Stimulated activated CD8-positive, alpha-beta memory T cell treated with anti-CD3 and anti-CD28 coated beads, Interleukin-7, amount 100 ng/mL, for 24 hours (primary cell): ENCODE data around the gene NOS3.

Source experiments
- DNase-seq: peaks from one replicate; pipeline ENCODE4 v3.0.0-alpha.2; 2020; ENCODE audit warnings: low read depth

The NOS3 gene

DNA sequence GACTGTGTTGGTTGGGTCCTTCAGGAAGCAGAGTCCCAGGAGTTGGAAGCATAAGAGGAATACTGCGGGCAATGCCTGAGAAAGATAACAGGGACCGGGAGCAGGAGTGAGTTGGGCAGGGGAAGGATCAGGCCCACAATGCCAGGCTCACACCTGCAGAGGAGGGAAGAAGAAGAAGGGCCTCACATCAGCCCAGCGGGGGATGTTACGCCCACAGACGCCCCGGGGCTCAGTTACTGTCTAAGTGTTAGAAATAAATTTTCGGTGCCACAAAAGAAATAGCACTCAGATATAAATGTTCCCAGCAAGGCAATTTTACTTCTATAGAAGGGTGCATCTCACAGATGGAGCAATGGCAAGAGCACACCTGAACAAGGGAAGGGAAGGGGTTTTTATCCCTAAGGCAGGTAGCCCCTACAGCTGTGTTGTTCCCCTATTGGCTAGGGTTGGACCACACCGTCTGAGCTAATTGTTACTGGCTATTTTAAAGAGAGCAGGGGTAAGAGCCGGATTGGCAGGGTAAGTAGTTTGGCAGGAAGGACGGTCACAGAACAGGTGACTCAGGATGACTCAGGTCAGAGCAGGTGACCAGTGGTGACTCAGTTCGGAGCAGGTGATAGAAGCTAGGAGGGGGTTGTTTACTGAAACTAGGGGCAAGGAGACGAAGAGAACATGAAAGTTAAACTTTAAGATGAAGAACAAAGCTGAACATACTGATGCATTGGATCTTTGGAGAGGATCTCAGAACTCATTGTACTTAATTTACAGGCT is at the start of gene NOS3:
Gene NOS3, plus strand, starts transcription at position 602 of the 771 bp plus-strand sequence. CDS start 2,787 bp downstream, outside the sequence.
- no peak for DNase-seq

DNA sequence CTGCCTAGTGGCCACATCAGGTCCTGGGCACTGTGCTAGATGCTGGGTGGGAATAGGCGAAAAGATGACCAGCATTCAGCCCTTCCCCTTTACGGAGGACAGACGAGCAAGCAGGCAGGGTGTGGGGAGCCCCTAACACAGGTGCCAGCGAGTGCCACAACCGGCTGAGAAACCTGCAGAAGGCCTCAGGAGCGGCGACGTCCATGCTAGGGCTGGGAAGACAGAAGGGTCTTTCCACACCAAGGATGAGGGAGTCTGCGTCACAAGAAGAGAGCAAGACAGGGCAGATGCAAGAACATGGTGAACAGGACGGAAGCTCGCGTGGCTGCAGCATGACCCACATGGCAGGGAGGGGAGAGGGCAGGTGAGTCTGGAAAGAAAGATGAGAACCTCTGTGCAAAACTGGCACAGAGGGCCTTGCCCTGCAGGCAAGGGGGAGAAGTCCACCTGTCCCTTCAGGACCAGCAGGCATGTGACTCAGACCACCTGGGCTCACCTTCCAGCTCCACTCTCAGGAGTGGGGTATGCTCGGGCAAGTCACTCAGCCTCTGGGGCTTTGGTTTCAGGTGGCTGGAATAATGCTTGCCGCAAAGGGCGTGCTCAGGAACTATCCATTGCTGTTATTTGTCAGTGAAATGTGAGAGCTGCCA is 49.3 kb upstream of the NOS3 start:
- DNase-seq: no peak

DNA sequence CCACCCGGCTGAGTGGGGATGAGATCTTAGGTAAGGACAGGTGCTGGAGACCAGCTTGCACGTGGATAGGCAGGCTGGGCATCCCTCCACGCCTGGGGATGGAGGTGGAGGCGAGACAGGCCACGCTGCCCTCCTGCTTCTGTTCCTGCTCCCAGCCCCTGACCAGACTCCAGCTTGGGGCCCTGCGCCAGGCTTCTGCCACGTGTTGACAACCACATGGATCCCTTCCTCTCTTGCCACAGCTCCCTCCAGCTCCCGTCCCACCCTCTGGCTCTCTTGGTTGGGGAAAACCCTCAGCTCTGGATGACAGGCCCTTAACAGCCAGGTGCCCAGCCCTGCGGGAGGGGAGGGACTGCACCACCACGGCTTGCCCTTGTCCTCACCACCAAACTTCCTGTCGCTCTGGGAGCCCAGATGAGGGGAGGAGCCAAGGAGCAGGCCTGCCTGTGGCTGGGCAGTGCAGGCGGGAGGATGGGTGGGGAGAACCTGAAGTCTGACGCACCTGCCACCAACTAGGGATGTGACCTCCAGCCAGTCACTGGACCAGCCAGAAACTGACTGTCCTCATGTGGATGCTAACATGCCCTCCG is 48.7 kb upstream of the NOS3 start:
- DNase-seq: peak; percentile 10

DNA sequence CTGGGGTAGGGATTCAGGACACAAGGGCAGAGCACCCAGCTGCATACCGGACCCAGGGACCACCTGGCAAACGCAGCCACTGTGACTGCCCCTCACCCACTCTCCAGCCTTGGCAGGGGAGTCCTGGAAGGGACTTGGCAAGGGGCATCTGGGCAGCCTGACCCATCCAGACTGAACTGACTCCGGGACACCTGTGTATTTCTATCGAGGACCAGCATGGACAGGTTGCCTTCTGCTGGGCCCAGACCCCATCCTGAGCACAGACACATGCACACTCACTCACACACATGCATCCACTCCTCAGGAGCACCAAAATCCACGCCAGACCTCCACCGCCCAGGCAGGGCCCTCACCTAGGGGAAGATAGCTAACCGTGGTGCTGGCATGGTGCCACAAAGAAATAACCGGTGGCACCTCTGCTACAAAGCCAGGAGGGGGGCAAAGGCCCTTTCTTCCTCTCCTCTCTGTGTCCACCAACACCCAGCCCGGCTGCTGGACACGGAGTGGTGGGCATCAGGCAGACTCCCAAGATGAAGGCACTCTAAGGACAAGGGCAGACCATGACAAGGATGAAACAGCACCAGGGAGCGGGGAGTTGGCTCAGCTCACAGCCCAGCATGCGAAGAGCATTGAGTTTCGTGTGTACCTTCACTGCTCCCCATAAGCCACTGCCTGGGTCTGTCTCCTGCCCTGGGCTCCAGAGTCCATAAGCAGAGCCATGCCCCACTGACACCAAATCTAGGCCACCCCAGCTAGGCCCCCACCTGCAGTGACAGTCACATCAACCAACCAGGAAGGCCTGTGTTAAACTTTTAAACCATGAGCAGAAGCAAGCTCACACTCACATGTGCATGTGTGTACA is 48.0 kb upstream of the NOS3 start:
- no peak for DNase-seq

DNA sequence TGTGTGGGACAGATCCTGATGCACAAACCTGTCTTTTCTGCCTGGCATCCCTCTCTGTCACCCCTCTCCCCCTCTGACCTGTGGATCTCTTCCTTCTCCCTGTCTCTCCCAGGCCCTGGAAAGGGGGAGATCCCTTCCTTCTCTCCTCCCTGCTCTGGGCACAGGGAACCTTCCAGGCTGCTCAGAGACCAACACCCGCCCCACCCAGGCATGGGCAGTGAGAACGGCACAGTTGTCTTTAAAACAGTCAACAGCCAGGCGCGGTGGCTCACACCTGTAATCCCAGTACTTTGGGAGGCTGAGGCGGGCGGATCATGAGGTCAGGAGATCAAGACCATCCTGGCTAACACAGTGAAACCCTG is 47.4 kb upstream of the NOS3 start:
- DNase-seq: no peak

DNA sequence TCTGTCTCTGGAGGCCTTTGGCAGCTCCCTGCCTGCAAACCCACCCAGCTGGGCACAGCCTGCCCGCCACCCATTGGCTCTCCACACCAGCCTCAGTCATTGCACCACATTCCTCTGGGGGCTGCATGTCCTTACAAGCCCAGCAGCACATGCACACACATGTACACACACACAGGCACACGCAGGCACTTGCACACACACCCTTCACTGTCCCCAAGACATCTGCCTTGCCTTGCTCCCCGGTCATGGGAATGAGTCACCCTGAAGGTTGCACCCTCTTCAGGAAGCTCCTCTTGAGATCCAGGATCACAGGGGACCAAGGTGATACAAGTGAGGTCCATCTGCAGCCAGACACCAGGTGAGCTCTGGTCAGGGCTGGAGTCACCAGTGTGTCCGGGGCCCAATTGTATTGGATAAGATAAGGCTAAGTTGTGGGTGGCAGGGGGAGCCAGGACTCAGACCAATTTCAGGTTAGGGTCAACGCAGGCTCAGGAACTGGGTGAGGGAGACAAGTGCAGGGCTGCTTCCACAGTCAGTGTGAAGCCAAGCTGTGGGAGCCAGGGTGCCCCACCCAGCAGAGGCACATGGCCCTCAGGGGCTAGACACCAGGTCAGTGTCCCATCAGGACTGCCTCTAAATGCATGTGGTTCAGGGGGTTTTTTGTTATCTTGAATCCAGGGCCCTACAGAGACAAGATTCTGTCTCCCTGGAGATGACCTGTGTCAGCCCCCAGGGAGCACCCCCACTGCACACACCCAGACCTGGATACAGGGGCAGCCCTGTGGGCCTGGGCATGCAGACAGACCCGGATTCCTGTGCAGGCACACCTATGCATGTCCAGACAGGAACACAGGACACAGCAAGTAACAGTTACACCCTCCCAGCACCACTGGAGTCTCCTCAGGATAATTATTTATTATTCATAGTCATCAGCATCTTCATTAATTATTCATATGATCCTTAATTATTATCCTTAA is 46.5 kb upstream of the NOS3 start:
- DNase-seq: no peak

DNA sequence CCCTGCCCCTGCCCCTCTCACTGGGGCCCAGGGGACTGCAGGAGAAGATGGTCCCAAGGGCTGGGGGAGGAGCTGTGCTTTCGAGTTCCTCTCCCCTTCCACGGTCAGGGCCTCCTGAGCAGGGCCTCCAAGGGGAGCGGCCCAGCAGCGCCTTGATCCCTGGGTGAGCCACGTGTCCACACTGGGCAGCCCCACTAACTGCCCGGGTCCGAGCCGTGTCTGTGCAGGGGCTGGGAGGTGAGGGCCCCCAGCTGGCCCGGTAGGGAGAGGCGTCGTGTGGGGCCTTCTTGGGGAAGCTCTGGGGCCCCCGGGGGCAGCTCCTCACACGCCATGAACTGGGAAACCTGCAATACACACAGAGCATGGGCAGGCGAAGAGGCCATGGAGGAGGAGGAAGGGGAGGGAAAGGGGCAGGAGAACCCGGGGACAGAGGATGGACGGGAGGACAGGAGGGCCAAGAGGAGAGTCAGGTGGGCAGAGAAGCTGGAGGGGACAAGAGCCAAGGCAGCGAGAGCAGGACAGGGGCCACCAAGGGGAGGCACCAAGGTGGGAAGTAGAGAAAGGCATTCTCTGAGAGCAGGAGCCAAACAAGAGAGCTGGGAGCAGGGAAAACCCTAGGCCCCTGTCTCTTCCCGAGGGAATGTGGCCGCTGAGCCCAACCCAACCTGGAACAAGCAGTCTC is 45.5 kb upstream of the NOS3 start:
- no peak for DNase-seq

DNA sequence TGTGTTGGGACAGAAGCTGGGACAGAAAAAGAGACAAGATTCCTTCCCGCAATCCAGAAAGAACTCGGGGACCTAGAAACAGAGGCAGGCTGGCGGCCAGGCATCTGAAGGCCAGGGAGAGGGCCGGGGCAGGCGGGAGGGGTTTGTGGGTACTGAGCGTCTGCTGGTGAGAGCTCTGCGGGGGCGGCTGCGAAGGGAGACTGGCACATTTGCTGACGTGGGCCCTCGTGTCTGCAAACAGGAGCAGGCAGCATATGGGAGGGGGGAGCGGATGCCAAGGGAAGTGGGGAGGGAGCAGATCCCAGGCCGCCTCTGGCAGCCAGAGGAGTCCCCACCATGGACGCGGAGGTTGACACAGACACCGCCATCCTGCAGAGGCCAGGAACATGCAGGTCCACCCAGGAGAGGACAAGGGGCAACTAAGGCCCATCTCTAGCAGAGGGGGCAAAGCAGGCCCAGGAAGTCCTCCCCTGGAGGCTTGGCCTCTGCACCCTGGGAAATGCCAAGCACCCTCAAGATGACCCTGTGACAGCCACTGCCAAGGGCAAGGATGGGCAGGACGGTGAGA is 44.9 kb upstream of the NOS3 start:
- DNase-seq: no peak

DNA sequence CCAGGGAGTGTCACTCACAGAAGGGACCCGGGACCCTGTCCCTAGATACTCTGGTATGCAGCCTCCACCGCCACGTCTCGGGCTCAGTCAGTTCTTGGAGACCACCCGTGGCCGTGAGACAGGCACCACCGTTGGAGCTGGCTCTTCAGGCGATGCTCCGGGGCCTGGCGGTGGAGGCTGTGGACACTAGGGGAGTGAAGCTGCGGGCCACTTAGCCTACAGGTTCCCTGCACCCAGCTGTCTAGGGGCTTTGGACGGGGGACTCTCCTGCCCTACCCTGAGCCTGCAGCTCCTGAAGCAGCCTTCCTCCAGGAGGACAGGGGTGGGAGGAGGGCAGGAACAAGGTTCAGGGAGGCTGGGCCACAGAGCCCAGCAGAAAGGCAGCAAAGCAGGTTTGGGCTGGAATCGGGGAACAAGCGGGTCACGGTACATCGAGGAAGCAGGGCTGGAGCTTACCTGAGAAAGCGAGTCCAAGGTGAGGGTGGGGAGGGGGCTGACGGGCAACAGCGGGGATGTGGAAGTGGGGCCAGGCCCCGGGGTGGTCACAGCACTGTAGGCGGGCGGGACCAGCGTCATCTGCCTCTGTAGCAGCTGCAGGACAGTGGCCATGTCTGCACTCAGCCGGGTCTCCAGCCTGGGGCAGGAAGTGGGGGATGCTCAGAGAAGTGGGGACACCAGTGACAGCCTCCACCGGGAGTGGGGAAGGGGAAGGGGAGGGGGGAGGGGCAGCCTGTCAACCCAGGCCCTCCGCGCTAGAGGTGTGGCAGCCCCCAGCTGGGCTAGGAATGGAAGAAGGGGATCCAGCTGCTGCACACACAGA is 44.2 kb upstream of the NOS3 start:
- DNase-seq: no peak

DNA sequence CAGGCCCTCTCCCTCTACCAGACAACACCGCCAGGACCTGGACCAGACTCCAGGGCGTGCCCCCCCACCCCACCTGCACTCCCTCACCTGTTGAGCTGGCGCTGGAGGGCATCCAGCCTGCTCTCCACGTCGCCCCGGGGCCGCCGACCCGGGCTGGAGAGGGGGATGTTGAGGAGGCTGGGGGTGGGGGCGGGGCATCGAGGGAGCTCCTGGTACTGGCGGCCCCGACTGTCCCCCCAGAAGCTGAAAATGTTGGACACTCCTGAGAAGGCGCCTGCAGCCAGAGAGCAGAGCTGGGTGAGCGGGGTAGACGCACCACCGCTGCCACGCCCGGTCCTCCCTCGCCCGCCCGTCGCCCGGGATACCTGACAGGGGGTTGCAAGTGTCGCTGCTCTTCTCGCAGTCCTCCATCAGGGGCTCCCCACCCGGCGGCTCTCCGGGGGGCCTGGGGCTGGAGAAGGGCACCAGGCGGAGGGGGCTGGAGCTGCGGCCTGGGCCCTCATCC is 43.5 kb upstream of the NOS3 start:
- DNase-seq: no peak

DNA sequence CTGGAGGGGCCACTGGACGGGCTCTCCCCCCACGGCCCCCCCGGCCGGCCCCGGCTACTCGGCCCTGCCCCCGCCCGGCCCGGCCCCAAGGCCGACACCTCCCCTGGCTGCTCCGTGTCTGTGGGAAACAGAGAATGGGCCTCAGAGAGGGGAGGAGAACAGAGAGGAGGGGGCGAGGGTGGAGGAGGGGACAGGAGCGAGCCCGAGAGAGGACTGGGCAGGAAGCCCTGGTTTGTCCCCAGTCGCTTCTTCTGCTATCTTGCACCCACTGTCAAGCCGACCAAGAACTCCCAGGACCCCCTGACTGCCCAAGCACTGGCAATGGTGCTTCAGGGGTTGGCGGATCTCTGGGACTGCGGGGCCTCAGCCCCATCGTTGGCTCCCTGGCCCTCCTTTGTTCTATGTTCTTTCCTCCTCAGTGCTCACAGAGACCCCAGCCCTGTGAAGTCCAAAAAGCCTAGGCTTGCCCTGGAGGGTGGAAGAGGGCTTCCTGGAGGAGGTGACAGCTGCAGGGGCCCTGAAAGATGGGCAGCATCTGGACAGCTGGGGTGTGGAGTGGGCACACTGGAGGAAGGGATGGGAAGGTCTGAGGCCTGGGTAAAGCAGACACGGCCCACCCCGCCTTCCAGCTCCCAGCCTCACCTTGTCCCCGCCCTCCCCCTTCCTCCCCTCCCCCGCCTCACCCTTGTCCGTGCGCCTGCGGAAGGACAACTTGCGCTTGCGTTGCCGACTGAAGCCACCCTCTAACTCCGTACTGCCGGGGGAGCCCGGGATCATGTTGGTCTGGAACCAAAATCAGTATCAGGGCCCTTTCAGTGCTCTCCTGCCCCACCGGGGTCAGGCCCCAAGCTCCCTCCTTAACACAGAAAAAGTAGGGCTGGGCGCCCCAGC is 42.8 kb upstream of the NOS3 start:
- DNase-seq: no peak

DNA sequence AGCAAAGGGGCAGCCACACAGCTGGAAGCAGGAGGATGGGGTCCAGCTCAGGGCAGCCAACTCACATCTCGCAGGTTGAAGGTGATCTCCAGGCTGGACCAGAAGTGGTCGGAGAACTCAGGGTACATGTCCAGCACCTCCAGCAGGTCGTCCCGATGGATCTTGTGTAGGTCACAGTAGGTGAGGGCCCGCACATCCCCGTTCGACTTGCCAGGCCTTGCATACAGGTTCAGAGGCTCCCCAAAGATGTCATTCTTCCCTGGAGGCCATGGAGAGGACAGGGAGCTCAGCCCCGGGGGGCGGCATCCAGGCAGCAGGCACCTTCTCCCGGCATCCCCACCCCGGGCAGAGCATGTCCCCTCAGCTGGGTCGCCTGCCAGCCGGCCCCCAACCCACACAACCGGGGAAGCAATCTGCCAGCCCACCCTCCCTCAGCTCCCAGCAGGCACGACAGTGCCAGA is 42.0 kb upstream of the NOS3 start:
- DNase-seq: no peak

DNA sequence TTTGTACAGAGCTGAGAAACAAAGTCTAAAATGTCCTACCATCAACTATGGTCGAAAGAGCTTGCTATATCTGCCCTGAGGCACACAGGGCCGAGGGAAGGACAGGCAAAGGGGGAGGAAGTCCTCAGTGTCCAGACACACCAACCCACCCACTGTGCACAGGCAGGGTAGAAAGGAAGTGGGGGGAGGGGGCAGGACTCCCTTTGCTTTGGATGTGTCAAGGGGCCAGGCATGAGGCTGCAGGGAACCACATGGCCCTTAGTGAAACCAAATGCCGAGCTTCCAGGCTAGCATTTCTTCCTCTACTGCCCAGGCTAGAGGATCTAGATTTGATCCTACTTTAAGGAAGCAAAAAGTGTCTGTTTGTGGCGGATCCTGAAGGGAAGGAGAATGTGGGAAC is 41.3 kb upstream of the NOS3 start:
- DNase-seq: no peak

DNA sequence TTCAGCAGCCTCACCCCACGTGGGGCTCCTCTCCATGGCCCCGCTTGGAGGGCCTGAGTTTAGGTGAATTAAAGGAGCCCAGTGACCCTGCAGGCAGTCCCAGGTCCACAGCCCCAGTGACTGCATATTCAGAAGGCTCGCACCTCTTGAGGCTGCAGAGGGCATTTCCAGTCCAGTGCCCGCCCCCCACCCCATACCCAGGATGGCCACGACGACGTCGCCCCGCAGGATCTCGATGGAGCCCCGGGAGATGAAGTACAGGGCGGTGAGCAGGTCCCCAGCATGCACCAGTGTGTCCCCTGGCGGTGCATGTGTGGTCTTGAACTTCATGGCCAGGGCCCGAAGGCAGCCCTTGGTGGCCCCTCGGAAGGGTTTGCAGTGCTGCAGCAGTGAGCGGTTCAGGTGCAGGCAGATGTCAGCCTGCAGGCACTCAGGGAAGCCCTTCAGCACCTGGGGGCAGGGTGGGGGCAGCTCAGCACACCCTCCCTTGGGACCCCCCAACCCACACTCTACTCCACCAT is 40.8 kb upstream of the NOS3 start:
- no peak for DNase-seq

DNA sequence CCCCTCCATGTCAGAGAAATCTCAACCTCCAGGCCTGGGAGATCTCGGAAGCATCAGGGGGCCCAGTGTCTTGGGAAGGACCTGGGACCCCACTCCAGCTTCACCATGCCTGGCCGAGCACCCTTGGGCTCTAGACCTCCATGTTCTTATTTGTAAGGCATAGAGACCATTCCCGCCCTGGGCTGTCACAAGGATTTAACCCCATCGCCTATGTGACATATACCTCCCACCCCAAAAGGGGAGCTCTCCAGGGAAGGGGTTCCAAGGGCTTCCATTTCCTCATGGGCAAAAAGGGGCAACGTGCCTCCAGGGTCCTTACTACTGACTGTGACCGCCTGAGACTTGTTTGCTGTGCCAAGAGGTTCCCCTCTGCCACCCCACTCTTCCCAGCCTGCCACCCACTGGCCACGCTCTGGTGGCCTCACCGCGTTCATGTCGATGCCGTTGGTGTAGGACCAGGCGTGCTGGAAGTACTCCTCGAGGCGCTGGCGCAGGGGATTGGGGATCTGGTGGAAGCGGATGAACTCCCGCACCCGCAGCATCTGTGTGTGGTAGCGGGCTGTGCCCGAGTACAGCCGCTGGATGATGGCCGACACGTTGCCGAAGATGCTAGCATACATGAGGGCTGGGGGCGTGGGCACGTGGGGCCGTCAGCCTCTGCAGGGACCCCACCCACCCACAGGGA is 40.2 kb upstream of the NOS3 start:
- no peak for DNase-seq

DNA sequence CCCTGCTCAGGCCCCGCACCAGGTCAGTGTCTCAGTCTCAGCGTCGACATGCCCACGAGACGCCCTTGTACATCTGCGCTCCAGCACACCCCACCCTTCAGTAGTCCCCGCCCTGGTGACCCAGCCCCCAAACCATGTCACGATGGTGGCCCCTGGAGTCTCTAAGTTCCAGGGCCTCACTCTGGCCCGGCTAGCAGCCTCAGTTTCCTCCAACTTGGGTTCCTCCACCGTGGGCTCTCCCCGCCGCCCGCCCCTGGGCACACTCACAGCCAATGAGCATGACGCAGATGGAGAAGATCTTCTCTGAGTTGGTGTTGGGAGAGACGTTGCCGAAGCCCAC is 39.7 kb upstream of the NOS3 start:
- DNase-seq: no peak

DNA sequence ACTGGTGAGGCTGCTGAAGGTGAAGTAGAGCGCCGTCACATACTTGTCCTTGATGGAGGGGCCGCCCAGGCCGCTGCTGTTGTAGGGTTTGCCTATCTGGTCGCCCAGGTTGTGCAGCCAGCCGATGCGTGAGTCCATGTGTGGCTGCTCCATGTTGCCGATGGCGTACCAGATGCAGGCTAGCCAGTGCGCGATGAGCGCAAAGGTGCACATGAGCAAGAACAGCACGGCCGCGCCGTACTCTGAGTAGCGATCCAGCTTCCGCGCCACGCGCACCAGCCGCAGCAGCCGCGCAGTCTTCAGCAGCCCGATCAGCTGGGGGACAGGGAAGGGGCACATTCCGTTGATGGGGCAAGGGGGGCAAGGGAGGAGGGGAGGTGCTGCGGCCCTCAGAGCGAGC is 39.3 kb upstream of the NOS3 start:
- no peak for DNase-seq
